Activated T-cell treated with anti-CD3 and anti-CD28 coated beads, Interleukin-2, amount 50 U/mL, for 24 hours (primary cell): ENCODE results near the gene ZNF25.
"Not testable (repeated sequence)": the region's sequence is repeated elsewhere in the genome, so short reads cannot be mapped to it uniquely, and the experiment has no call there.

Source experiments
- DNase-seq: peaks from one replicate; pipeline ENCODE4 v3.0.0-alpha.2; 2020
- H3K27ac Mint-ChIP-seq: 2 replicates; pipeline ENCODE4 v1.8.0; 2020; ENCODE audit warnings: mild to moderate bottlenecking, mixed read lengths
- H3K27me3 Mint-ChIP-seq: 2 replicates; pipeline ENCODE4 v1.8.0; 2020; ENCODE audit warnings: mixed read lengths
- H3K36me3 Mint-ChIP-seq: 2 replicates; pipeline ENCODE4 v1.8.0; 2020; ENCODE audit warnings: low read depth, mixed read lengths
- H3K4me1 Mint-ChIP-seq: 2 replicates; pipeline ENCODE4 v1.8.0; 2020; ENCODE audit warnings: low read depth, mixed read lengths
- H3K4me3 Mint-ChIP-seq: 2 replicates; pipeline ENCODE4 v1.8.0; 2020; ENCODE audit warnings: mild to moderate bottlenecking, moderate library complexity, mixed read lengths
- H3K9me3 Mint-ChIP-seq: 2 replicates; pipeline ENCODE4 v1.8.0; 2020; ENCODE audit warnings: mixed read lengths

Gene ZNF25

DNA sequence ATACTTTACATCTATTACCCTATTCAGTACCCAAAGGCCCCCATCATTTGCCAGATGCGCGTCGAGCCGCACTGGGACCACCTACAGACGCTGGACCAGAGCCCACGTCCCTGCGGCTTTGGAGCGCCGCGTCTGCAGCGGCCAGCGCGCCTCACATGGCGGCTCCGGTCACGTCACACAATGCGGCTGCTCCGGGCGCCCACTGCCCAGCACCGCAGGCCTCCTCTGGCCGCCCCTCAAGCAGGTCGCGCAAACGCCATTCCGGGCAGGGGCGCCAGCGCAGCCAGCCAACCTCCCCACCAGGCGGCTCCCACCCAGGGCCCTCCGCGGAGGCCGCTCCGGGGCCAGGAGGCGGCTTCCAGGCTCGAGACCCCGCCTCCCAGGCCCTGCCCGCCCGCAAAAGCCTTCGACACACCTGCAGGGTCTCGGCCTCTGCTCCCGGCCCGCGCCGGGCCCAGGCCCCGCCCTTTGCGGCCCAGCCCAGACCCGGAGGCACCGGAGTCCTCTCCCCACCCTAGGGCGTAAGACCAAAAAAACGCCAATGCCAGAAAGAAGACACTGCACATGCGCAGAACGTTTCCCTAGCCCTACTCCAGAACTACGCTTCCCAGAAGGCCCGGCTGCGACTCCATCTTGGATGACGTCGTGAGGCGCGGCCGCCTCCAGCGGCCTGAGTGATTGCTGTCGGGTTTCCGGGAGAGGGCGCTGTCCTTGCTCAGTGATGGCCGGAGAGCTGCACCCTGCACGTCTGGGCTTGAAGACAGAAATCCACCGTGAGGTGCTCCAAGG, at the start of gene ZNF25:
Gene ZNF25, minus strand, starts transcription at position 557 of the 789 bp plus-strand sequence. CDS start 4,925 bp downstream, outside the sequence.
- peak within 1 kb of the TSS; percentile 96 for H3K27ac Mint-ChIP-seq
- H3K4me1 Mint-ChIP-seq, result peaks cover 23% of the 10 kb centered on the region
- peak within 1 kb of the TSS; percentile 92 for H3K4me3 Mint-ChIP-seq
- peaks cover 28% of the 10 kb centered on the region for H3K36me3 Mint-ChIP-seq
- no peaks in the 10 kb centered on the region for H3K27me3 Mint-ChIP-seq
- no peaks in the 10 kb centered on the region for H3K9me3 Mint-ChIP-seq
- DNase-seq, result peak; percentile 94

DNA sequence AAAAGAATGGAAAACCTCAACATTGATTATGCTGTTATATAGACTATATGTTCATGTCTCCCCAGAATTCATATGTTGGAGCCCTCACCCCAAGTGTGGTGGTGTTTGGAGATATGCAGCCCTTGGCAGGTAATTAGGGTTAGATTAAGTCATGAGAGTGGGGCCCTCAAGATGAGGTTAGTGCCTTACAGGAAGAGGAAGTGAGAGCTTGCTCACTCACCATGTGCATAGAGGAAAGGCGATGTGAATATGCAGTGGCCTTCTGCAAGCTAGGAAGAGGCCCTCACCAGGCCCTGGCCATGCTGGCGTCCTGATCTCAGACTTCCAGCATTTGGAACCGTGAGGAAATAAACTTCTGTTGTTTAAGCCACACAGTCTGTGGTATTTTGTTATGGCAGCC, 48.8 kb upstream of the ZNF25 start:
- Mint-ChIP-seq H3K27ac (peak overlapping the region; percentile 78), H3K27me3 (no peaks in the 10 kb centered on the region), H3K4me3 (no peak overlapping the region), H3K9me3 (peaks cover 4% of the 10 kb centered on the region), H3K36me3 (peaks cover 99% of the 10 kb centered on the region), H3K4me1 (peaks cover 35% of the 10 kb centered on the region)
- no peak for DNase-seq

DNA sequence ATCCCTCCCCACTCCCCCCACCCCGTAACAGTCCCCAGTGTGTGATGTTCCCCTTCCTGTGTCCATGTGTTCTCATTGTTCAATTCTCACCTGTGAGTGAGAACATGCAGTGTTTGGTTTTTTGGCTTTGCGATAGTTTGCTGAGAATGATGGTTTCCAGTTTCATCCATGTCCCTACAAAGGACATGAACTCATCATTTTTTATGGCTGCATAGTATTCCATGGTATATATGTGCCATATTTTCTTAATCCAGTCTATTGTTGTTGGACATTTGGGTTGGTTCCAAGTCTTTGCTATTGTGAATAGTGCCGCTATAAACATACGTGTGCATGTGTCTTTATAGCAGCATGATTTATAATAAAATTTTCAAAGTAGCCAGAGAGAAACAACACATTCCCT, 42.7 kb upstream of the ZNF25 start:
- not testable (repeated sequence) for H3K4me3 Mint-ChIP-seq, H3K27ac Mint-ChIP-seq, H3K27me3 Mint-ChIP-seq, DNase-seq, H3K9me3 Mint-ChIP-seq
- Mint-ChIP-seq H3K36me3 (peaks cover 97% of the 10 kb centered on the region), H3K4me1 (peaks cover 22% of the 10 kb centered on the region)

DNA sequence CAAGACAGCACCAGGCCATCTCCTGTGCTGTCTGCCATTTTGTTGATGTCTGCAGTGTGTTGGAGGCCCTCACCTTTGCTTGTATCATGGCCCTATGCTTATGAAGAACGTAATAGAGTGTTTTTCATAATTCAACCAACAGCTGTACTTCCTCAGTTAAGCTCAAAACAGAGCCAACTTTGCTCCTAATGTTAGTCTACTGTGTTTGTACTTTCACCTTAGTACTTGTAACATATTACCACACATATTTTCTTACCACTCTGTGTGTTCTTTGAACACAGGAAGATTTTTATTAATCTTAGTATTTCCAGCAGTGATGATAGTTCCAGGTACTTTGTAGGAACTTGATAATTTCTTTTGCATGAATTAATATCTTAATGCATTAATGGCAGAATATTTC, 39.9 kb upstream of the ZNF25 start:
- H3K9me3 Mint-ChIP-seq, result peaks cover 6% of the 10 kb centered on the region
- peaks cover 38% of the 10 kb centered on the region for H3K4me1 Mint-ChIP-seq
- no peak overlapping the region for H3K4me3 Mint-ChIP-seq
- no peaks in the 10 kb centered on the region for H3K27me3 Mint-ChIP-seq
- peaks cover 91% of the 10 kb centered on the region for H3K36me3 Mint-ChIP-seq
- H3K27ac Mint-ChIP-seq, result no peak overlapping the region
- no peak for DNase-seq

DNA sequence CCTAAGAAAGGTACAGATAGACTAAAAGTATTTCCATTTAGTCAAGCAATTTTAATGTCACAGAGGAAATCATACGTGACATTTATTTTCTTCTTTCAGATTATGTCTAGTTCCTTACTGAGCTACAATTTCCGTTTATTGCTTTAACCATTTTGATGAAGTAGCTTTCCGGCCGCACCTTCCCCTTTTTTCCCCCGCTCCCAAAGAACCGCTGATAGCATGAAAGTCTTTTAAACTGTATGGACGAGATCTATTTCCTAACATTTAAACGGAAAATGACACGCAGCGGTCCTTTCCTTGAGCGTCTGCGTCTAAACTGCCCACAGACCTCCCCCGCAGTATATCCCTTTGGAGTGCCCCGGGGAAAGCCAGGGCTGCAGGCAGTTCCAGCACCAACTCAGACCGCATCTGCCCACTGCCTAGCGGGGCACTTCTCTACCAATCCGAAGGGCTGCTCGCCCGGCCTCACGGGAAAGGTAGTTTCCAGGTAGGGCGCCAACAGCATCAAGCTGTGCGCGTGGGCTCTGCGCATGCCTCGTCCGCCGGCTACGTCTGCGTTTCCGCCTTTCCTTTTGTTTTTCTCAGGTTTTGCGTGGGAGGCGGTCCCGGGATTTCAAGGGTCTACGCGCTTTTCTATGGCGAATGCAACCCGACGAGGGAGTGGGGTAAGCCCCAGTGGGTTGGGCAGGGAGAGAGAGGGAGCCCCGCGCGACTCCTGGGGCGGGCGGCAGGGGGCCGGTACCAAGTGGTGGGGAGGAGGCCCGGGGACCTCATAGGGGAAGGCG, 33.9 kb upstream of the ZNF25 start, which contains the start of gene ZNF33A:
Gene ZNF33A, plus strand, starts transcription at position 557 of the 785 bp plus-strand sequence. CDS start 1,667 bp downstream, outside the sequence.
- Mint-ChIP-seq H3K27me3 (no peaks in the 10 kb centered on the region), H3K36me3 (peaks cover 41% of the 10 kb centered on the region), H3K4me3 (peak within 1 kb of the TSS; percentile 93), H3K9me3 (no peaks in the 10 kb centered on the region), H3K27ac (peak within 1 kb of the TSS; percentile 100), H3K4me1 (peaks cover 39% of the 10 kb centered on the region)
- DNase-seq, result peak; percentile 92

DNA sequence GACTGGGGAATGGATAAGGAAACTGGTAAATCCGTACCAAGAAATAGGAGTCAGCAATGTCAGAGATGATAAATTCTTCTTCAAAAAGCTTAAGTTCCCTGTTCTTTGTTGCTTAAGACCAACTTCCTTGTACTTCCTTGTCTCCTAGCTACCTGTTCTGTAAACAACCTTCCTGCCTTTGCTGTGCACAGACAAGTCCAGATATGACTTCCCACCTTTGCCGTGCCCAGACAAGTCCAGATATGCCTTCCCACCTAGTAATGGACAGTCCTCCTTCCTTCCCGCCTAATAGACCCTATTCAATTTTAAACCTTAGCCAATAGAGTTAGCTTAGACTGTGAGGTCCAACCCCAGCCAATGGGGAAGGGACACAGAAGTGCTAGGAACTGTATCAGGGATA, 31.5 kb upstream of the ZNF25 start:
- Mint-ChIP-seq H3K9me3 (no peaks in the 10 kb centered on the region), H3K4me1 (peaks cover 23% of the 10 kb centered on the region), H3K27ac (no peak overlapping the region), H3K4me3 (no peak overlapping the region), H3K27me3 (no peaks in the 10 kb centered on the region), H3K36me3 (peaks cover 22% of the 10 kb centered on the region)
- DNase-seq, result no peak

DNA sequence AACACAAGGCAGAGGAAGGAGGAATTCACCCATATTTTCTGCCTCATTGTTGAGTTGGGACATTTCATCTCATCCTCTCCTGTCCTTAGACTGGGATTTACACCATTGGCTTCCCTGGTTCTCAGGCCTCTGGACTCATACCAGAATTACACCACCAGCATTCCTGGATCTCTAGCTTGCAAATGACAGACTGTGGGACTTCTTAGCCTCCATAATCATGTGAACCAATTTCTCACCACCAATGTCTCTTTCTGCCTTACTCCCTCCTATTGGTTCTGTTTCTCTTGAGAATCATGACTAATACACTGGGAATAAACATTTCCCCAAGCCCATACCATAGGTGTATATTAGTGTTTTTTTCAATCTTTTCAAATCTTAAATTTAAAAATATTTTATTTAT, 31.1 kb upstream of the ZNF25 start:
- Mint-ChIP-seq H3K27ac (no peak overlapping the region), H3K9me3 (no peaks in the 10 kb centered on the region), H3K27me3 (no peaks in the 10 kb centered on the region), H3K4me3 (no peak overlapping the region), H3K36me3 (peaks cover 19% of the 10 kb centered on the region), H3K4me1 (peaks cover 21% of the 10 kb centered on the region)
- DNase-seq, result no peak

DNA sequence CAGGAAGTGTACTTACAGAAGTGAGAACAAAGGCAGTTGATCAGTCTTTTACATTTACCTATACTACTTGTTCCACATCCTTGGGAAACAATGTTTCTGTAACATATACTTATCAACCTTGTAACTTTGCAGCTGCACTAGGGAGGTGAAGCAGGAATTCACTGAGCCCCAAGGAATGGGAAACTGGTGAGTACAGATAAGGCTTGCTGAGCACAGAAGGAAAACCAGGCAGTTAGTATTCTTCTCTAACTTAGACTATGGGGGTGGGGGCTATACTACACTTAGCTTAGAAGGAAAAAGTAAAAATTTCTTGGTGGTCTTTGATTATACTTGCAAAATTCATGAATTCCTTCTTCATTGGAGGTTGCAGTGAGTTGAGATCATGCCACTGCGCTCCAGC, 27.1 kb upstream of the ZNF25 start:
- no peaks in the 10 kb centered on the region for H3K27me3 Mint-ChIP-seq
- no peaks in the 10 kb centered on the region for H3K36me3 Mint-ChIP-seq
- H3K9me3 Mint-ChIP-seq, result no peaks in the 10 kb centered on the region
- no peak for DNase-seq
- no peak overlapping the region for H3K4me3 Mint-ChIP-seq
- no peaks in the 10 kb centered on the region for H3K4me1 Mint-ChIP-seq
- H3K27ac Mint-ChIP-seq, result no peak overlapping the region

DNA sequence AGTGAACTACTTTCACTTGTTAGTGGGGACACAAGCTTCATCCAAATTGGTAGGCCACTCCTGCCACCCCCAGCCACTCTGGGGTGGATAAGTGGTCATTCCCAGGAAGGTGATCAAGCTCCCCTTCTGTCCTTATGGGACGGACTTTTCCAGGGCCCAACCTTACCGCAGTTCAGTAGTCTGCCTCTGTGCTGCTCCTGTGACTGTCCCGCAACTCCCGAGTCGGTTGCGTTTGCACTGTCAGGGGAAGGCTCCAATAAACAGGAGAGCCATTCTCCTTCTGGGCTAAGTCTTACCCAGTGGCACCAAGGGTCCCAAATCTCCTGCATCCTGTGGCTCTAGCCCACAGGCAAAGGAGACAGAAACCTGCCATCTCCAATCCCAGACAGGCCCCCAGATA, 26.6 kb upstream of the ZNF25 start:
- H3K27ac Mint-ChIP-seq, result no peak overlapping the region
- no peaks in the 10 kb centered on the region for H3K27me3 Mint-ChIP-seq
- H3K36me3 Mint-ChIP-seq, result no peaks in the 10 kb centered on the region
- H3K9me3 Mint-ChIP-seq, result peaks cover under 1% of the 10 kb centered on the region
- H3K4me1 Mint-ChIP-seq, result no peaks in the 10 kb centered on the region
- H3K4me3 Mint-ChIP-seq, result no peak overlapping the region
- DNase-seq, result no peak

DNA sequence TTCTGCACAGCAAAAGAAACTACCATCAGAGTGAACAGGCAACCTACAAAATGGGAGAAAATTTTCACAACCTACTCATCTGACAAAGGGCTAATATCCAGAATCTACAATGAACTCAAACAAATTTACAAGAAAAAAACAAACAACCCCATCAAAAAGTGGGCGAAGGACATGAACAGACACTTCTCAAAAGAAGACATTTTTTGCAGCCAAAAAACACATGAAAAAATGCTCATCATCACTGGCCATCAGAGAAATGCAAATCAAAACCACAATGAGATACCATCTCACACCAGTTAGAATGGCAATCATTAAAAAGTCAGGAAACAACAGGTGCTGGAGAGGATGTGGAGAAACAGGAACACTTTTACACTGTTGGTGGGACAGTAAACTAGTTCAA, 24.0 kb upstream of the ZNF25 start:
- not testable (repeated sequence) for DNase-seq, H3K27ac Mint-ChIP-seq, H3K27me3 Mint-ChIP-seq, H3K4me1 Mint-ChIP-seq, H3K36me3 Mint-ChIP-seq, H3K4me3 Mint-ChIP-seq, H3K9me3 Mint-ChIP-seq

DNA sequence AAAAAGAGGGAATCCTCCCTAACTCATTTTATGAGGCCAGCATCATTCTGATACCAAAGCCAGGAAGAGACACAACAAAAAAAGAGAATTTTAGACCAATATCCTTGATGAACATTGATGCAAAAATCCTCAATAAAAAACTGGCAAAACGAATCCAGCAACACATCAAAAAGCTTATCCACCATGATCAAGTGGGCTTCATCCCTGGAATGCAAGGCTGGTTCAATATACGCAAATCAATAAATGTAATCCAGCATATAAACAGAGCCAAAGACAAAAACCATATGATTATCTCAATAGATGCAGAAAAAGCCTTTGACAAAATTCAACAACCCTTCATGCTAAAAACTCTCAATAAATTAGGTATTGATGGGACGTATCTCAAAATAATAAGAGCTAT, 22.5 kb upstream of the ZNF25 start:
- H3K4me3 Mint-ChIP-seq, H3K27ac Mint-ChIP-seq, H3K36me3 Mint-ChIP-seq, H3K27me3 Mint-ChIP-seq, DNase-seq, H3K4me1 Mint-ChIP-seq, H3K9me3 Mint-ChIP-seq: not testable (repeated sequence)

DNA sequence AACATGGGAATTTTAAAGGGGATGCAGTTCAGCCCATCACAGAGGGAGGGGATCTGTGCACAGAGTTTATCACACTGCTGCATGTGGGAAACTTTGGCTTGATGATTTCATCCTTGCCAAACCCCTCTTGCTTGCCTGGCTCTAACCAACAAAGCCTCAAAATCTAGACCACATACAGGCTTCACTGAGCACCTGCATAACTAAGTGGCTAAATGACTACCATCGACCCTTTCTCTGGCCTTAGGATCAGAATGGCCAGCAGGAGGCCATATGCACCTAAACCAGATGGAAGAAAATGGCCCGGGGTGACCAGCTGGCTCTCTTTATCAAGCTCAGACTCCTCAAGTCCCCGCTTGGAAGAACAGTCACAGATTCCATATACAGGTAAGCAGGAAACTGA, 15.6 kb upstream of the ZNF25 start:
- peaks cover 10% of the 10 kb centered on the region for H3K27me3 Mint-ChIP-seq
- H3K4me1 Mint-ChIP-seq, result no peaks in the 10 kb centered on the region
- H3K9me3 Mint-ChIP-seq, result peaks cover 2% of the 10 kb centered on the region
- no peak for DNase-seq
- H3K36me3 Mint-ChIP-seq, result no peaks in the 10 kb centered on the region
- no peak overlapping the region for H3K27ac Mint-ChIP-seq
- H3K4me3 Mint-ChIP-seq, result no peak overlapping the region

DNA sequence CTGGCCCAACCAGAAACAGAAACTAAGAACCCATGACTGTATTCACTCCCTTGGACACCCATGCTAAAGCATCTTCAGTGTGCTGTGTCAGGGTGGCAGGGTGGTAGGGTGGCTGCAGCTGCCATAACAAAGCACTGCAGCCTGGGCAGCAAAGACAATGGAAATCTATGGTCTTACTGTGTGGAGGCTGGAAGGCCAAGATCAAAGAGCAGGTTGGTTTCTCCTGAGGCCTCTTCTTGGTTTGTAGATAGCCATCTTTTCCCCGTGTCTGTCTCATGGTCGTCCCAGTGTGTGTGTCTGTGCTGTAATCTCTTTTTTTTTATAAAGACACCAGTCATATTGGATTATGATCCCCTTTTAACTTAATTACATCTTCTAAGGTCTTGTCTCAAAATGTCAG, 15.2 kb upstream of the ZNF25 start:
- Mint-ChIP-seq H3K27ac (no peak overlapping the region), H3K4me1 (no peaks in the 10 kb centered on the region), H3K4me3 (no peak overlapping the region), H3K27me3 (peaks cover 10% of the 10 kb centered on the region), H3K36me3 (no peaks in the 10 kb centered on the region), H3K9me3 (peaks cover 2% of the 10 kb centered on the region)
- no peak for DNase-seq

DNA sequence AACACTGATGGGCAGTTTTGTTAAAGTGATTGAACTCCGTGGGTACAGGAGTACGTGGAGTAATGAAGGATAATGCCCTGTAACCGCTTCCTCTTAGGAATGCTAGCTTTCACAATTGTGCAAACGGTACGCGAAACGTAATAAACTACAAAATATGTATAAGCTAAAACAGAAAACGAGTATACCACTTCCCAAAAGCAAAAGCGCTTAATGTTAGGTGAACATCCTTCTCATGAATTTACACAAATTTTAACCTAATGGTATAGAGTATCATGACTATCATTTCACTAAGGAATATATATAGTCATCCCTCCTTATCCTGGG, 395 bp upstream of the ZNF25 start:
- peaks cover 22% of the 10 kb centered on the region for H3K36me3 Mint-ChIP-seq
- H3K9me3 Mint-ChIP-seq, result no peaks in the 10 kb centered on the region
- no peak for DNase-seq
- H3K4me1 Mint-ChIP-seq, result peaks cover 23% of the 10 kb centered on the region
- no peaks in the 10 kb centered on the region for H3K27me3 Mint-ChIP-seq
- H3K27ac Mint-ChIP-seq, result peak overlapping the region; percentile 96
- peak overlapping the region; percentile 92 for H3K4me3 Mint-ChIP-seq

DNA sequence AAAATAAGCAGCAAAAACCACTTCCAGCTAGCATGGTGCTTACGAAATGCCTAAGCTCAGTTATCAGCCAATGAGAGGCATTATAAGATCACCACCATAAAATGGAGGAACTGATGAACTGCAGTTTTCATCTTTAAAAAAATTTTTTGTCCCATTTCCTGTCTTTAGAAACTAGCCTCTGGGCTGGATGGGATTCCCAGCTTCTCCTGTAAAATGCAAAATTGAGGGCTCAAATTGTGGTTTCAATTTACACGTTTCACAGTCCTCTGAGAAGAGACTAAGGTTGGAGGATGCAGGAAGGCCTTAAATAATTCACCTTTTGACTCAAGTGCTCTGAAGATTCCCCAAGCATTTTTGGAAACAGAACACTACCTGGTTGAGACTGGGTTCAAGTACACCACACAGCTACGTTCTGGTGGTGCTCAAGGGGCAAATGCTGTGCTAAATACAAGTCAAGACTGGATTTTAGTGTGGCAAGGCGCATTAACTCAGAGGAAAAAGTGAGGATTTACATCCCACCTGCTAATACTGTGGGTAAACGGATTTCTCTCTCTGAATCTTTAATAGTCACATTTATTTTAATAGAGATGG, 951 bp downstream of the ZNF25 start:
- Mint-ChIP-seq H3K4me3 (peak overlapping the region; percentile 92), H3K4me1 (peaks cover 23% of the 10 kb centered on the region), H3K36me3 (peaks cover 32% of the 10 kb centered on the region), H3K9me3 (no peaks in the 10 kb centered on the region), H3K27ac (peak overlapping the region; percentile 96), H3K27me3 (no peaks in the 10 kb centered on the region)
- DNase-seq, result no peak
